DMS53 treated with DMSO at 0.1 percent for 48 hours (cell line): ENCODE data around the gene TAOK3.
"Not testable (repeated sequence)": the region's sequence is repeated elsewhere in the genome, so short reads cannot be mapped to it uniquely, and the experiment has no call there.

Experiments used
- DNase-seq: peaks from one replicate; lab custom pipeline; 2025; ENCODE audit not compliant: unreplicated experiment; lab: John Stamatoyannopoulos, UW

The TAOK3 gene

GRCh38 chr12:118145798-118146156 lies 226.9 kb downstream of the TAOK3 start:
- DNase-seq = no peak

GRCh38 chr12:118145113-118145797 lies 227.5 kb downstream of the TAOK3 start:
- DNase-seq = no peak

DNA sequence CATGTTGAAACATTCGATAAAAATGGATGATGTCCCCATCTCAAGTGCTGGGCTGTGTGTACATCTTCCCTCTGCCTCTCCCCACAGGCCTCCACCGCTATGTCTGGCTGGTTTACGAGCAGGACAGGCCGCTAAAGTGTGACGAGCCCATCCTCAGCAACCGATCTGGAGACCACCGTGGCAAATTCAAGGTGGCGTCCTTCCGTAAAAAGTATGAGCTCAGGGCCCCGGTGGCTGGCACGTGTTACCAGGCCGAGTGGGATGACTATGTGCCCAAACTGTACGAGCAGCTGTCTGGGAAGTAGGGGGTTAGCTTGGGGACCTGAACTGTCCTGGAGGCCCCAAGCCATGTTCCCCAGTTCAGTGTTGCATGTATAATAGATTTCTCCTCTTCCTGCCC lies 228.2 kb downstream of the TAOK3 start:
- no peak for DNase-seq

DNA sequence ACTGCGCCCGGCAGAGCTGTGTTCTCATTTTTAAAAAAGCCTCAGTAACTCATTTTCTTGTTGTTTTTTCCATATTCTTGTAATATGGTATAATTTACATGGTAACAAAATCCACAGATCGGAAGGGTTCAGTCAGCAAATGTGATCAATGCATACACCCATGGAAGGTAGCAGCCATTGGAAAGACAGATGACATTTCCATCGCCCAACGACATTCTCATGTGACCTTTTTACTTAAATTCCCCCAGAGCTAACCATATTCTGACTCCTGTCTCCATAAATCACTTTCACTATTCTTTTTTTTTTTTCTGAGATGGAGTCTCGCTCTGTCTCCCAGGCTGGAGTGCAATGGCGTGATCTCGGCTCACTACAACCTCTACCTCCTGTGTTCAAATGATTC lies 231.9 kb downstream of the TAOK3 start:
- no peak for DNase-seq

GRCh38 chr12:118137148-118137678 lies 235.5 kb downstream of the TAOK3 start:
- no peak for DNase-seq

DNA sequence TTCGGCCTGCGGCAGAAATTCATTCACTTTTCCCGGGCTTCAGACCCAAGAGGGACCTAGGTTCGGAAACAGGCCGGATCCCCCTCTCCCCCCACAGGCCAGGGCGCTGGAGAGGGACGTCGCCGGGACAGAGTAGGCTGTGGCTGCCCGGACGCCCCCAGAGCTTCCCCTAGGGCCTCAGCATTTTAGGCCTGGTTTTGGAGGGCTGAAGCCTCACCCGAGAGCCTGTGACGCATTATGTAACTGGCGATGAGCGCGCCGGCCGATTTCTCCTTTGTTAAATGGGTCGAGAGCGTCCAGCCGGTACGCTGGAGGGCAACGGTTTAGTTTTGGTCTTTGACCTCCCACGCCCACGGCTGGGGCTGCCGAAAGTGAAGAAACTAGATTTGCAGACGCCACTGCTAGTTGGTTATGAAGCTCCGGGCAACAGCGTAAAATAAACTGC lies 236.1 kb downstream of the TAOK3 start:
- peak; percentile 8 for DNase-seq

GRCh38 chr12:118135788-118136558 lies 236.7 kb downstream of the TAOK3 start, which contains the start of gene PEBP1:
Gene PEBP1, plus strand, starts transcription at chr12:118136124. Its CDS starts 86 bp downstream, at chr12:118136210.
- DNase-seq = peak; percentile 94

- DNase-seq = not testable (repeated sequence)
Observed at GRCh38 chr12:118129436-118129835, 243.3 kb downstream of the TAOK3 start.

DNA sequence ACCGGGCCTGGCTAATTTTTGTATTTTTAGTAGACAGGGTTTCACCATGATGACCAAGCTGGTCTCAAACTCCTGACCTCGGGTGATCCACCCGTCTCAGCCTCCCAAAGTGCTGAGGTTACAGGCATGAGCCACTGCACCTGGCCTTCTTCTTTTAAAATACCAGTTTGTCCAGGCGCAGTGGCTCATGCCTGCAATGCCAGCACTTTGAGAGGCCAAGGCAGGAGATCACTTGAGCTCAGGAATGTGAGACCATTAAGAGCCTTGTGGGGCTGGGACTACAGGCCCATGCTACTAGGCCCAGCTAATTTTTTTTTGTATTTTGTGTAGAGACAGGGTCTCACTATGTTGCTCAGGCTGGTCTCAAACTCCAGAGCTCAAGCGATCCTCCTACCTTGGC lies 244.8 kb downstream of the TAOK3 start:
- DNase-seq = no peak

DNA sequence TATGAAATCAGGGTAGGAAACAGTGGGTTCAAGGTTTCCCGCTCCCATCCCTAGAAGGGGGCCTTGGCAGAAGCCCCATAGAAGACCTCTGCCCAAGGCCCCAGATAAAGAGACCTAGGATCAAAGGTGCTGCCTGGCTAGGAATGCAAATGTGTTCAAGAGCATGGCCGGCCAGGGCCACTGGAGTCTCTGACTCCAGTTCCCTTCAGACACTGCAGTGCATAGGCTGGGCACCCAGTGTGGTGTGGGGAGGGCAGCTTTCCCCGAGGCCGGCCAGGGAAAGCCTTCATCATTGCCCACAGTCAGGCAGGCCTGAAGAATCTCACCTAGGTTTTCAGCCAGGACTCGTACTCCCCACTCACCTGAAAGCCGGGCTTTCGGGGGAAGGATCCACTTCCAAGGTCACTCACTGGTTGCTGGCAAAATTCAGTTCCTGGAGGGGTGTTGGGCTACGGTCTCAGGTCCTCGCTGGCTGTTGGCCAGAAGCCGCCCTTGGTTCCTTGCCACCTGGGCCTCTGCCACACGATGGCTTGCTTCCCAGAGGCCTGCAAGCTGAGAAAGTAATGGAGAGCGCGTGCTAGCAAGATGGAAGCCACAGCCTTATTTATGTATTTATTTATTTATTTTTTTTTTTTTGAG lies 246.5 kb downstream of the TAOK3 start:
- DNase-seq = no peak

GRCh38 chr12:118125743-118126118 lies 247.0 kb downstream of the TAOK3 start:
- no peak for DNase-seq

- DNase-seq = no peak
Observed at GRCh38 chr12:118124333-118124874, 248.3 kb downstream of the TAOK3 start.

DNA sequence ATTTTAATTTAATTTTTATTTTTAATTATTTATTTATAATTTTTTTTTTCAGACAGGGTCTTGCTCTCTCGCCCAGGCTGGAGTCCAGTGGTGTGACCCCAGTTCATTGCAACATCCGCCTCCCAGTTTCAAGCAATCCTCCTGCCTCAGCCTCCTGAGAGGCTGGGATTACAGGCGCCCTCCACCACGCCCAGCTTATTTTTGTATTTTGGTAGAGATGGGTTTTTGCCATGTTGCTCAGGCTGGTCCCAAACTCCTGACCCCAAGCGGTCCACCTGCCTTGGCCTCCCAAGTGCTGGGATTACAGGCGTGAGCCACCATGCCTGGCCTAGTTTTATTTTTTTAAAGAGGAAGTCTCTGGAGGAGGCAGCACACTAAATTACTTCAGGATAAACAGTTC lies 250.4 kb downstream of the TAOK3 start:
- no peak for DNase-seq

DNA sequence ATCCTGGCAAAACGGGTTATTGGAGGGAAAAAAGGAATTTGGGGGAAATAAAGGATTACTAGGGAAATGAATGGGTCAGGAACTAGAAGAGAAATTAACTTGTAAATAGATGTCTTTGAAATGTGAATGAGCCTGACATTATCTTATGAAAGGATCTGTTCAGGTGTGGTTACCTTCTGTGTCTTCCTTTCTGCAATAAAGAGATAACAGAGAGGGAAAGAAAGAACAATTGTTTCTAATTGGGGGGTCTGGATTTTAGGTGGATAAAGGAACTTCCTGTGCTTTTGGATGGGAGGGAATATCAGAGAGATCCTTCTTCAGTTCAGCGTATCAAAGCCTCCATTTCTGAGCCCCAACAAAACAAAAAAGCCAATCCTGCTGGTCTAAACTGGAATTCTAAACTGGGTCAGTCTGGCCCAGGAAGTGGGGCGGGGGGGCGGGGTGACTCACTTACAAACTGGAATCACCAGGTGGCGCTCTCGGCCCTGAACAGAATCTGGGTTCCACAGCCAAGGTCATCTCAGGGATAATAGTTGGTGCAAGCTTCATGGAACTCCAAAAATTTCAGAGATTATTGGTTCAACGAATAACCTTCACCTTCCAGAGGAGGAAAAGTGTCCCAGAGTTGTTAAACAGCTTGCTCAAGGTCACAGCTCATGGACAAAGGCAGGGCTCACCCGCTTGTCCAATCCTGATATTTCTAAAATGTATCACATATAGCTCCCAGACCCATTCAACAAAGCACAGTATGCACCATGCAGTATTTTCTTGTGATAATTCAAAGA lies 251.9 kb downstream of the TAOK3 start:
- DNase-seq = peak; percentile 77

DNA sequence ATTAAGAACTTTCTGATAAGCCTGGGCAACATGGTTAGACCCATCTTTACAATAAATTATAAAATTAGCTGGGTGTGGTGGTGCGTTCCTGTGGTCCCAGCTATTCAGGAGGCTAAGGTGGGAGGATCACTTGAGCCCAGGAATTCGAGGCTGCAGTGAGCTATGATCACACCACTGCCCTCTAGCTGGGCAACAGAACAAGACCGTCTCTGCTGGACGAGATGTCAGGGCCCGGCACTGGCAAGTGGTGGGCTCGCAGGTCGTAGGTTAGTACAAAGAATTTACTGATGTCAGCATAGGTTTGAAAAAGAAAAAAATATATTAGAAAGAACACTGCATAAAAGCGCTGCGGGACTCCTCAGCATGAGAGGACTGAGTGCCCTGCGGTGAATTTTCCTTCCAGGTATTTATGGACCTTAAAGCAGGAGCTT lies 253.2 kb downstream of the TAOK3 start:
- DNase-seq = no peak

DNA sequence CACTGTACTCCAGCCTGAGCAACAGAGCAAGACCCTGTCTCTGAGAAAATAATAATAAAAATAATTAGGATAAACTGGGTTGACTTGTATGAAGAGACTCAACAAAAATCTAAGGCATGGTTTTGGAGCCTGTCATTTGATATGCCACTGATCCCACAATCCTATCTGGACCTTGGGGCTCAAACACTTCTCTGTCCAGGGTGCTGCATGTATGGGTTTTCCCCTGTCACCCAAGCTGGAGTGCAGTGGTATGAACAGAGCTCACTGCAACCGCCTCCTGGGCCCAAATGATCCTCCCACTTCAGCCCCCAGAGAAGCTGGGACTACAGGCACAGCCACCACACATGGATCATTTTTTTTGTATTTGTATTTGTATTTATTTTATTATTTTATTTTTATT lies 263.6 kb downstream of the TAOK3 start:
- no peak for DNase-seq

GRCh38 chr12:118107694-118108093 lies 265.0 kb downstream of the TAOK3 start:
- no peak for DNase-seq

DNA sequence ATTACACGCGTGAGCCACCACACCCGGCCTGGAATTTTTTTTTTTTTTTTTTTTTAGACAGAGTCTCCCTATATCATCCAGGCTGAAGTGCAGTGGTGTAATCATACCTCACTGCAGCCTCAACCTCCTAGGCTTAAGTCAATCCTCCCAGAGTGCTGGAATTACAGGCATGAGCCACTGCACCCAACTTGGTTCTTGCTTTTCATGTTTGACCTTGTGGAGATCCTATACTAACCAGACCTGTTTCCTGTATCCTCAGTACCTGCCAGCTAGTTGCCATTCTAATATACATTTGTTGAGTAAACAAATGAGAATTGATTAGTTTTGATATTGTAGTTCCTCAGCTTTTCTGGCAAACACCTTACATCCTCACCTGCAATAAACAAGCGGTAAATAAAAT lies 265.7 kb downstream of the TAOK3 start:
- no peak for DNase-seq

- peak; percentile 87 for DNase-seq
Observed at GRCh38 chr12:118103601-118104382, 268.9 kb downstream of the TAOK3 start, which contains the start of gene VSIG10. Gene VSIG10, minus strand, starts transcription at chr12:118104011. Its CDS starts 340 bp downstream, at chr12:118103671.

DNA sequence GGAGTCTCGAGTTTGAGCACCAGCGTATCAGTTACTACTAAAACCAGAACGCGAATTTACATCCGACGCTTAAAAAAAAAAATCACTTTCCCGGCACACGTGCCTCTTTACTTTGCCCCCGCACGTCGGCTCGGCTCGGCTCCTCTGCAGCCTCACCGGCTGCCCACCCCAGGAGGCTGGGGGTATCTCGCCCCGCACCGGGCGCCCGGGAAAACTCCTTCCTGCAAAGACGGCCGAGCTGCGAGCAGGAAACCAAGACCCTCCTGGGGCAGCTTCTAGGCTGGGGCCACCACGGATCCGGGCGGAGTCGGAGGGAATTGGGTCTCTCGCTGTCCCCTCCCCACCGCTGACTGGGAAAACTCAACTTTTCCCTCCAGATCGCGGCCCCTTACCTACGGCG lies 269.5 kb downstream of the TAOK3 start:
- DNase-seq = peak; percentile 30
